H1 (cell line): ENCODE measurements around the gene SUDS3. TPM values are rescaled to one million over a fixed set of nuclear protein-coding genes. Genes with fewer than 3 reads are reported as not detected.

Experiments
- CTCF ChIA-PET: fragments of 300-600 bp; sonication (Branson Sonifier 250); formaldehyde crosslinking; loops from one replicate; lab custom pipeline; 2021; ENCODE audit not compliant: partially characterized antibody; lab: Charles Lee
- POLR2A ChIA-PET: fragments of 300-600 bp; sonication (Branson Sonifier 250); formaldehyde crosslinking; loops from one replicate; lab custom pipeline; 2021; ENCODE audit warnings: inconsistent platforms; ENCODE audit not compliant: partially characterized antibody; lab: Charles Lee
- DNase-seq, 2 experiments: peaks; one replicate each; pipeline versions ENCODE4 v3.0.0 to v3.0.0-alpha.2; 2010 to 2022; ENCODE audit warnings: low spot score in 2 of 2, low read depth in 1 of 2, mixed read lengths in 1 of 2
- FAIRE-seq: peaks from 2 replicates; lab custom pipeline; 2011; peaks lifted over from hg19 to GRCh38; lab: Jason Lieb, UNC
- H2AFZ ChIP-seq: 2 replicates; pipeline ENCODE4 v1.8.1; 2012; ENCODE audit warnings: low read length, inconsistent platforms
- H2AK5ac ChIP-seq: 2 replicates; pipeline ENCODE4 v1.6.1; 2013; ENCODE audit warnings: low read depth, low read length
- H2BK120ac ChIP-seq: replicated peaks from 2 replicates; pipeline ENCODE3; 2013; ENCODE audit warnings: low read depth, low read length, inconsistent platforms
- H2BK12ac ChIP-seq: 2 replicates; pipeline ENCODE4 v1.6.1; 2013; ENCODE audit warnings: low read depth, low read length
- H2BK15ac ChIP-seq: 2 replicates; pipeline ENCODE4 v1.6.1; 2013; ENCODE audit warnings: low read length
- H2BK20ac ChIP-seq: 2 replicates; pipeline ENCODE4 v1.6.1; 2013; ENCODE audit warnings: low read length
- H2BK5ac ChIP-seq: 2 replicates; pipeline ENCODE4 v1.6.1; 2013; ENCODE audit warnings: low read depth, low read length
- H3K14ac ChIP-seq: 2 replicates; pipeline ENCODE4 v1.6.1; 2013; ENCODE audit warnings: inconsistent platforms; ENCODE audit not compliant: insufficient read length
- H3K18ac ChIP-seq: 2 replicates; pipeline ENCODE4 v1.6.1; 2013; ENCODE audit warnings: low read length; ENCODE audit errors: extremely low read depth
- H3K23ac ChIP-seq: 2 replicates; pipeline ENCODE4 v1.6.1; 2013; ENCODE audit warnings: inconsistent platforms; ENCODE audit not compliant: insufficient read length
- H3K23me2 ChIP-seq: 2 replicates; pipeline ENCODE4 v1.6.1; 2013; ENCODE audit warnings: low read depth, low read length
- H3K27ac ChIP-seq: 2 replicates; pipeline ENCODE4 v1.6.1; 2011; ENCODE audit warnings: low read depth, low read length, inconsistent platforms
- H3K27me3 ChIP-seq, 4 experiments: replicated peaks in 1 of 4; 1 replicate in 1 of 4; 2 replicates in 3 of 4; pipeline versions ENCODE4 v1.6.1 to v1.8.1; 2011 to 2013; ENCODE audit warnings: low read length in 3 of 4, mild to moderate bottlenecking in 3 of 4, inconsistent platforms in 2 of 4, mixed read lengths in 2 of 4, moderate library complexity in 1 of 4; ENCODE audit not compliant: control insufficient read depth in 3 of 4, insufficient read depth in 3 of 4; ENCODE audit errors: extremely low read depth in 1 of 4
- H3K36me3 ChIP-seq, 4 experiments: 2 replicates each; pipeline versions ENCODE4 v1.6.1 to v1.8.1; 2011 to 2013; ENCODE audit warnings: mild to moderate bottlenecking in 4 of 4, low read length in 3 of 4, moderate library complexity in 2 of 4, control low read depth in 1 of 4, inconsistent platforms in 1 of 4; ENCODE audit not compliant: insufficient read depth in 4 of 4, control insufficient read depth in 2 of 4
- H3K4ac ChIP-seq: replicated peaks from 2 replicates; pipeline ENCODE3; 2013; ENCODE audit warnings: low read length, low read depth, mixed read lengths, inconsistent platforms; ENCODE audit not compliant: insufficient read length
- H3K4me1 ChIP-seq, 4 experiments: replicated peaks in 1 of 4; 1 replicate in 1 of 4; 2 replicates in 3 of 4; pipeline versions ENCODE4 v1.6.1 to v1.8.1; 2011 to 2013; ENCODE audit warnings: low read length in 3 of 4, inconsistent platforms in 2 of 4, mixed read lengths in 1 of 4; ENCODE audit not compliant: insufficient read depth in 4 of 4, control insufficient read depth in 3 of 4
- H3K4me2 ChIP-seq, 2 experiments: 2 replicates each; pipeline versions ENCODE4 v1.6.1 to v1.8.1; 2011 to 2013; ENCODE audit warnings: low read depth in 2 of 2, low read length in 2 of 2, control low read depth in 1 of 2, inconsistent platforms in 1 of 2, mild to moderate bottlenecking in 1 of 2; ENCODE audit not compliant: insufficient read depth in 1 of 2
- H3K4me3 ChIP-seq, 4 experiments: fragments of 200-600, 300-600 bp in 1 of 4; sonication (generic), shearing (Covaris generic), sonication (Bioruptor Twin) in 1 of 4; 2 replicates each; pipeline versions ENCODE4 v1.5.1 to v1.8.1; 2011 to 2016; ENCODE audit warnings: low read length in 4 of 4, low read depth in 3 of 4, control low read depth in 2 of 4, inconsistent platforms in 2 of 4, mild to moderate bottlenecking in 2 of 4, mixed read lengths in 1 of 4, moderate library complexity in 1 of 4; ENCODE audit not compliant: insufficient read depth in 2 of 4; ENCODE audit errors: extremely low read depth in 1 of 4
- H3K56ac ChIP-seq: replicated peaks from 2 replicates; pipeline ENCODE3; 2013; ENCODE audit warnings: low read depth, mild to moderate bottlenecking, mixed read lengths, low read length, inconsistent platforms; ENCODE audit not compliant: insufficient read length
- H3K79me1 ChIP-seq: 2 replicates; pipeline ENCODE4 v1.6.1; 2013; ENCODE audit warnings: low read depth, low read length, control low read depth
- H3K79me2 ChIP-seq, 2 experiments: 2 replicates each; pipeline versions ENCODE4 v1.6.1 to v1.8.1; 2012 to 2013; ENCODE audit warnings: low read length in 2 of 2, mild to moderate bottlenecking in 2 of 2, inconsistent platforms in 1 of 2; ENCODE audit not compliant: insufficient read depth in 2 of 2, control insufficient read depth in 1 of 2
- H3K9ac ChIP-seq, 4 experiments: replicated peaks in 1 of 4; 1 replicate in 1 of 4; 2 replicates in 3 of 4; pipeline versions ENCODE4 v1.6.1 to v1.8.1; 2011 to 2013; ENCODE audit warnings: low read depth in 3 of 4, low read length in 3 of 4, control low read depth in 2 of 4, mild to moderate bottlenecking in 2 of 4, moderate library complexity in 2 of 4, inconsistent platforms in 1 of 4; ENCODE audit errors: extremely low read depth in 1 of 4
- H3K9me3 ChIP-seq, 2 experiments: 2 replicates each; pipeline versions ENCODE4 v1.6.1 to v1.8.1; 2012 to 2013; ENCODE audit warnings: mild to moderate bottlenecking in 2 of 2, moderate library complexity in 2 of 2, control low read depth in 1 of 2, inconsistent platforms in 1 of 2, low read depth in 1 of 2, low read length in 1 of 2, mixed read lengths in 1 of 2; ENCODE audit not compliant: insufficient read depth in 2 of 2
- H4K20me1 ChIP-seq, 2 experiments: replicated peaks in 1 of 2; 2 replicates each; pipeline versions ENCODE3 to v1.8.1; 2011 to 2013; ENCODE audit warnings: inconsistent platforms in 2 of 2, low read length in 2 of 2, mild to moderate bottlenecking in 1 of 2; ENCODE audit not compliant: insufficient read depth in 2 of 2, control insufficient read depth in 1 of 2
- H4K5ac ChIP-seq: 2 replicates; pipeline ENCODE4 v1.6.1; 2013; ENCODE audit warnings: low read length, low read depth, mixed read lengths, inconsistent platforms; ENCODE audit not compliant: insufficient read length
- H4K8ac ChIP-seq: 2 replicates; pipeline ENCODE4 v1.8.0; 2013; ENCODE audit warnings: mild to moderate bottlenecking, moderate library complexity, low read length, inconsistent platforms; ENCODE audit not compliant: insufficient read depth; ENCODE audit errors: extremely low read depth
- H4K91ac ChIP-seq: replicated peaks from 2 replicates; pipeline ENCODE3; 2013; ENCODE audit warnings: low read length, mixed read lengths, inconsistent platforms; ENCODE audit not compliant: insufficient read length
- ATF3 ChIP-seq: IDR thresholded peaks from 2 replicates; pipeline ENCODE4 v1.6.1; 2011; ENCODE audit warnings: low read depth, mild to moderate bottlenecking, low read length; ENCODE audit not compliant: insufficient read depth
- BACH1 ChIP-seq: IDR thresholded peaks from 2 replicates; pipeline ENCODE4 v1.6.1; 2012; ENCODE audit warnings: low read length, improper control_type of control experiment
- BCL11A ChIP-seq, 2 experiments: IDR thresholded peaks; one replicate each; pipeline ENCODE4 v1.6.1; 2011; ENCODE audit warnings: low read depth in 2 of 2, low read length in 2 of 2, mild to moderate bottlenecking in 2 of 2
- CBX5 ChIP-seq: fragments of 300-800, 300-1000 bp; sonication (generic); IDR thresholded peaks from 2 replicates; pipeline ENCODE4 v1.7.1; 2016; ENCODE audit warnings: antibody characterized with exemption, low read length, low read depth
- CTBP2 ChIP-seq: IDR thresholded peaks from 2 replicates; pipeline ENCODE4 v1.7.0; 2011; ENCODE audit warnings: borderline replicate concordance, mild to moderate bottlenecking, moderate library complexity, mixed read lengths, low read length; ENCODE audit not compliant: insufficient read depth, insufficient read length
- FOSL1 ChIP-seq: IDR thresholded peaks from 2 replicates; pipeline ENCODE4 v1.6.1; 2011; ENCODE audit warnings: mild to moderate bottlenecking, low read depth, low read length, moderate library complexity; ENCODE audit not compliant: insufficient read depth
- JUND ChIP-seq: IDR thresholded peaks from 2 replicates; pipeline ENCODE4 v1.6.1; 2011; ENCODE audit warnings: mild to moderate bottlenecking, improper control_type of control experiment, low read length
- KDM5A ChIP-seq: fragments of 200-600 bp; IDR thresholded peaks from 2 replicates; pipeline ENCODE4 v1.7.1; 2012; ENCODE audit warnings: mild to moderate bottlenecking, low read length, inconsistent platforms, mixed read lengths
- NANOG ChIP-seq: IDR thresholded peaks from 2 replicates; pipeline ENCODE4 v1.6.1; 2011; ENCODE audit warnings: low read length, low read depth, mild to moderate bottlenecking, inconsistent platforms; ENCODE audit not compliant: insufficient read depth, poor library complexity, severe bottlenecking
- NRF1 ChIP-seq: IDR thresholded peaks from 2 replicates; pipeline ENCODE4 v1.6.1; 2011; ENCODE audit warnings: mild to moderate bottlenecking, low read depth, low read length, improper control_type of control experiment
- SIN3A ChIP-seq, 2 experiments: IDR thresholded peaks in 1 of 2; conservative IDR thresholded peaks in 1 of 2; 2 replicates each; pipeline ENCODE4 v1.6.1; 2011 to 2012; ENCODE audit warnings: low read length in 2 of 2, improper control_type of control experiment in 1 of 2, low read depth in 1 of 2, mild to moderate bottlenecking in 1 of 2
- SIX5 ChIP-seq: IDR thresholded peaks from 2 replicates; pipeline ENCODE4 v1.6.1; 2011; ENCODE audit warnings: mild to moderate bottlenecking, low read depth, low read length
- SP2 ChIP-seq: IDR thresholded peaks from 2 replicates; pipeline ENCODE4 v1.6.1; 2012; ENCODE audit warnings: mild to moderate bottlenecking, low read length, inconsistent platforms
- SP4 ChIP-seq: IDR thresholded peaks from 2 replicates; pipeline ENCODE4 v1.6.1; 2012; ENCODE audit warnings: low read length, inconsistent platforms
- TEAD4 ChIP-seq: IDR thresholded peaks from 2 replicates; pipeline ENCODE4 v1.6.1; 2012; ENCODE audit warnings: low read depth, low read length, inconsistent platforms, mixed read lengths
- WGBS, 2 experiments: shearing (Covaris generic) in 1 of 2; methylation state at CpG; one replicate each; pipeline versions ENCODE4 v1.1.6 to v1.1.7; 2013 to 2015; ENCODE audit warnings: low lambda C conversion rate in 2 of 2, mixed read lengths in 2 of 2, inconsistent platforms in 1 of 2, low coverage in 1 of 2, missing lambda C conversion rate in 1 of 2; ENCODE audit not compliant: insufficient replicate concordance in 2 of 2, insufficient coverage in 1 of 2, insufficient read length in 1 of 2; ENCODE audit errors: extremely low coverage in 1 of 2, missing lambda C conversion rate in 1 of 2; 5-methylcytosine and 5-hydroxymethylcytosine counted together
- polyA plus RNA-seq, 7 experiments: library from polyadenylated mRNA; depleted of rRNA in 3 of 7; stranded (reverse) in 5 of 7; unstranded in 2 of 7; fragments of >200 nt in 5 of 7; fragments of 200-250 nt in 2 of 7; gene quantifications; 1 replicate in 5 of 7; 2 replicates in 1 of 7; 4 replicates in 1 of 7; pipeline versions ENCODE4 v1.2.1 to v1.2.3, GENCODE V29; 2011 to 2013; ENCODE audit warnings: missing spikeins in 2 of 7, mixed read lengths in 2 of 7
- total RNA-seq: library from RNA; stranded (reverse); fragmentation: NEBNext Ultra II Directional; extraction: Animal tissue kit (Norgen Biotek cat#: 25700); gene quantifications from 2 replicates; pipeline ENCODE4 v1.2.1, GENCODE V29; 2021

The SUDS3 gene
- total and polyA plus RNA-seq, 2 of the 8 experiments (the other 6 are each of a cell fraction or from before 2014, with no cell fraction given): 30.0 to 58.7 TPM

- Histone ChIP-seq H4K5ac (no peak overlapping the region), H2AFZ (no peak overlapping the region), H4K91ac (no peak overlapping the region), H4K20me1 (no peaks in the 10 kb centered on the region), H3K4ac (no peak overlapping the region), H3K27ac (no peak overlapping the region), H3K36me3 (no peaks in the 10 kb centered on the region), H4K8ac (no peak overlapping the region), H2BK120ac (no peak overlapping the region), H3K14ac (no peak overlapping the region), H2AK5ac (no peak overlapping the region), H2BK15ac (no peak overlapping the region), H3K79me1 (no peaks in the 10 kb centered on the region), H3K23me2 (no peaks in the 10 kb centered on the region), H2BK12ac (no peak overlapping the region), H2BK20ac (no peak overlapping the region), H3K23ac (no peak overlapping the region), H2BK5ac (no peak overlapping the region), H3K79me2 (no peaks in the 10 kb centered on the region; a peak in 1 of 4 replicates), H3K4me3 (no peak overlapping the region), H3K4me2 (no peak overlapping the region), H3K18ac (no peak overlapping the region), H3K9me3 (no peaks in the 10 kb centered on the region), H3K9ac (no peak overlapping the region), H3K4me1 (no peaks in the 10 kb centered on the region; a peak in 1 of 7 replicates), H3K27me3 (no peaks in the 10 kb centered on the region), H3K56ac (no peak overlapping the region)
- 100% methylated on average over 2 of the region's 2 CpGs; no CpG with 5 or more reads in 1 of the 2 experiments for WGBS, 2 experiments
- ChIA-PET CTCF (interaction anchor here (1.1 to 2.4 kb wide), 2 partner anchors 42 to 155 kb away, joined by 3 to 8 read pairs; no protein-coding TSS in a partner anchor), POLR2A (no interaction called here)
- FAIRE-seq (no peak), DNase-seq (no peak)
- TF ChIP-seq ATF3: no peak
- no peak for TF ChIP-seq SP2
- no peak for TF ChIP-seq TEAD4
- TF ChIP-seq BACH1: no peak
- no peak for TF ChIP-seq CTBP2
- TF ChIP-seq NANOG: no peak
- no peak for TF ChIP-seq SIN3A (conservative IDR thresholded peaks at IDR 0.05 in 1 of 2, IDR thresholded peaks at IDR 0.05 in 1 of 2; ENCODE audit: low read depth in 1 of 2, low read length in 2 of 2)
- TF ChIP-seq KDM5A: no peak
- no peak for TF ChIP-seq JUND
- no peak for TF ChIP-seq NRF1
- TF ChIP-seq SIX5: no peak
- TF ChIP-seq FOSL1: no peak
- TF ChIP-seq SP4: no peak
- TF ChIP-seq CBX5: no peak
- TF ChIP-seq BCL11A (IDR thresholded peaks at IDR 0.05; ENCODE audit: low read depth in 2 of 2, low read length in 2 of 2): no peak
Observed at GRCh38 chr12:118336123-118336522, 40.2 kb upstream of the SUDS3 start.
